Activated naive CD4-positive, alpha-beta T cell (primary cell): ENCODE data around the gene SDHC.
"Not testable (repeated sequence)": the region's sequence is repeated elsewhere in the genome, so short reads cannot be mapped to it uniquely, and the experiment has no call there.

Source experiments
- DNase-seq, 4 experiments: peaks; one replicate each; lab custom pipeline; 2025; lab: John Stamatoyannopoulos, UW

Gene SDHC

DNA sequence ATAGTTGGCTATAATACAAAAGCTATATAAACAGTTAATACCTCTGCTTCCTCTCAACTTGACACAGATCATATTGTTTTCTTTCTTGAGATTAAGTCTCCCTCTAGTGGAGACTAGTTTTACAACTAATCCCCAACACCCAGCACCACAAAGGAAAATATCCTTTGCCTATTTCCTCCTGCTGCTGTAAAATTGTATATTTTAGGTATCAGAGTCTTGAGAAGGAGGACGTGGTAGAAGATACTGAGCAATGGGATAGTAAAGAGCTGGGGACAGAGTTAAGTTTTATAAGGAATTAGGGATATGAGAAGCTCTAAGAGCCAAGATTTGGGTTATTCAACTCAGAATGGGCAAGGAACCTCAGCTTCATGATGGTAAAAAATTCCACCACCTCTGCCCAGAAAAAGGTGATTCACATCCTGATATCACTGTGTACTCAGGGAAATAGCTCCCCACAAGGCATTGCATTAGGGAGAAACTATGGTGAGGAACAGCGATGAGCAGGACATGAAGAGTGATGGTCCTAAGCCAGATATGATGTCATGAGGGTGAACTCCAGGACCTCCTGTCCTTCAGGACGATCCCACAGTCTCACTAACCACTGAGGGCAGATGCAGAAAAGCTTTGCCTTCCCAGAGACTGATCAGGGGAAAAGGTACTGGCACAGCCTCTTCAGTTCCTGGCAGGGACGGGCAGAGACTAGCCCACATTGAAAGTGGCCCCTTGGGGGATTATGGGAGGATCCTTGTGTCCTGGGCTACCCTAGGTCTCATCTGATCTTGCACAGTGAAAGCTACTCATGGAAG lies 68.2 kb downstream of the SDHC start:
- DNase-seq = no peak

DNA sequence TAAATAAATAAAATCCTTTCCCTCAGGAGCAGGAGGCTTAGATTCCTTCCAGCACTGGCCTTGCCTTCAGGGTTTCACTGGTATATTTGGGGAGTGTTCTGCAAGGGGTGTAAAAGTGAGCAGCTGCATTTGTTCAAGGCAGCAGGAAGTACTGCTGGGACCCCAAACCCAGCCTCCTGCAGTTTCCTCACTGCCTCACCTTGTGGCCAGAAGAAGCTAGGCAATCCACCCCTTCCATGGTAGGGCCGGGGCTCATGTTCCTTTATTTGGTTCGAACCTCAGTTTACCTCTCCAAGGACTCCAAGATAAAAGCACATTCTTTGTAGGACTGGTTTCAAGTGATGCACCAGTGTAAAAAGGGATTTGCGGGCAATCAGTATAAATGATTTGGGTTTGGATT lies 74.5 kb downstream of the SDHC start:
- DNase-seq = no peak

GRCh38 chr1:161389158-161389557 lies 75.0 kb downstream of the SDHC start:
- DNase-seq = not testable (repeated sequence)

DNA sequence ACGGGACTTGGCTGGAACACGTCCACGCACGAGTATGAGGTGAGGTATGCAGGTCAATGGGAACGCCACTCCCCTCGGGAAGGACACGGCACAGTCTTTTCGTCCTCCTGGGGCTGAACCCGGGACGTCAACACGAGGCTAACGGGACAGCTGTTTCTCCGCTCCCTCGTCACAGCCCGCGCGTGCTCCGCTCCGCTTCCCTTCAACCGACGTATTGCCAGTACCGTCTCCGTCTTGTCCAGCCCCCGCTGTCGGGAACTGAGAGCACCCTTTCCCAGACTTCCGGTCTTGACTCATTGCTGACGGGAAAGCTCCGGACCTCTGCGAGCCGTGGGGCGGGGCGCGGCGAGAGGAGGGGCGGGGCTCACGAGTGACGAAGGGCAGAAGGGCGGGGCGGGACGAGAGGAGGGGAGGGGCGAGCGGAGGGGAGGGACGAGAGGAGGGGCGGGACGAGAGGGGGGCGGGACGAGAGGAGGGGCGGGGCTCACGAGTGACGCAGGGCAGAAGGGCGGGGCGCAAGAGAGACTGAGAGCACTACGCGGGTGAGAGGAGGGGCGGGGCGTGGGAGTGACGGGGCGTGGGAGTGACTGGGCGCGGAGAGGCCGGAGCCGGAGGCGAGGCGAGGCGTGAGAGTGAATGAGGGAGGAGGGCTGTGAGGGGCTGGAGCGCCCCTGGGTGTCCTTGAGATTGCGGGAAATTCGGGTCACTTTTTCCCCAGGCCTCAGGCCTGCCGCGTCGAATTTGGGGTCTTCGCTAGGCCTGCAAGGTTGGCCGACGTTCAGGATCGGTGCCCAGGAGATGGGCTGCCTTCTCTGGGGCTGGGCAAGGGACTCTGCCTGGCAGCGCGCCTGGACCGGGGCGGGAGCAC lies 75.7 kb downstream of the SDHC start:
- peak; percentile 84 to 95 (median 92) for DNase-seq

GRCh38 chr1:161390559-161390858 lies 76.3 kb downstream of the SDHC start:
- DNase-seq = no peak

- not testable (repeated sequence) for DNase-seq
Measured at GRCh38 chr1:161391136-161391535, 77.0 kb downstream of the SDHC start.

GRCh38 chr1:161391611-161392010 lies 77.4 kb downstream of the SDHC start:
- no peak for DNase-seq

- no peak for DNase-seq
Measured at GRCh38 chr1:161393151-161393550, 79.0 kb downstream of the SDHC start.

DNA sequence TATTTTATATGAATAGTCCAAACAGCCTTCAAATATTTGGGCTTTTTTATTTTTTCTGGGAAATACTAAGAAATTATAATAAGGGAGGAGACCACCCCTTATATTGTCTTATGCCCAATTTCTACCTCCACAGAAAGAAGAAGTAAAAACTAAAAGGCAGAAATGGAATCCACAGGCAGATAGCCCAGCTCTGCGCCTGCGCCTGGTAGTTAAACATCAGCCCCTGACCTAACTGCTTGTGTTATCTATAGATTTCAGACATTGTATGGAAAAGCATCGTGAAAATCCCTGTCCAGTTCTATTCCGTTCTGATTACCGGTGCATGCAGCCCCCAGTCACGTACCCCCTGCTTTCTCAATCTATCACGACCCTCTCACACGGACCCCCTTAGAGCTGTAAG lies 82.9 kb downstream of the SDHC start:
- DNase-seq = not testable (repeated sequence)

DNA sequence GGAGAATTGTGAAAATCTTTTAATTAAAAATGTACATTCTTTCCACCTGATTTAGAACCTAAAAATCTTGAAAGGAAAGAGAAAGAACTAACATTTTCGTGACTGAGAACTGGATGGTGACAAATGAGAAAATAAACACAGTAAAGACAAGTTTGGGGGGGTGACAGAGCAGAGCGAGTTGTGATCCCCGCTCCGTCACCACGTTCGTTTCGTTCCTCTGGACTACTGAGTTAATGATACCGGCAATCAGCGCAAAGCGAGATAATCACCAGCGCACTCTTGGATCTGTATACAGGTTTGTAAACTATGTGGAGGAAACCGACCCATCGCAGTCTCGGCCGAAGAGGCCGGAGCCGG lies 84.7 kb downstream of the SDHC start:
- no peak for DNase-seq

- DNase-seq = peak; percentile 85 to 93 (median 86)
Measured at GRCh38 chr1:161399257-161399998, 85.2 kb downstream of the SDHC start.

GRCh38 chr1:161402446-161402845 lies 88.3 kb downstream of the SDHC start:
- no peak for DNase-seq

DNA sequence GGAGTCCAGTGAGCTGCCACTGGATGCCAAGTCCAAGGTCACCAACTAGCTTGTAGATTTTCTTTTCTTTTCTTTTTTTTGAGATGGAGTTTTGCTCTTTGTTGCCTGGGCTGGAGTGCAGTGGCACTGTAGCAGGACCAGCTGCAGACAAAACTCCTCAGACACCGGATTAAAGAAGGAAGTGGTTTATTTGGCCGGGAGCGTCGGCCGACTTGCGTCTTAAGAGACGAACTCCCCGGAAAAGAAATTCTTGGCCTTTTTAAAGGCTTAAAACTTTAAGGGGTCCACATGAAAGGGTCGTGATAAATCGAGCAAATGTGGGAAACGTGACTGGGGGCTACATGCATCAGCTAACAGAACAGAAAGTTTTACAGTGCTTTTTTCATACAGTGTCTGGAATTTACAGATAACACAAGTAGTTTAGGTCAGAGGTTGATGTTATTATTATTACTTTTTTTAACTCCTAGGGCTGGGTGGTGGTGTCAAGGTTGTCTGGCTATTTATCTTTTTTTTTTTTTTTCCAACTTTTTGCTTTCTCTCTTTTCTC lies 89.9 kb downstream of the SDHC start:
- DNase-seq = no peak

- DNase-seq = not testable (repeated sequence)
Measured at GRCh38 chr1:161406551-161406950, 92.4 kb downstream of the SDHC start.

GRCh38 chr1:161407451-161407985 lies 93.3 kb downstream of the SDHC start:
- no peak for DNase-seq

GRCh38 chr1:161408429-161409052 lies 94.4 kb downstream of the SDHC start:
- no peak for DNase-seq

DNA sequence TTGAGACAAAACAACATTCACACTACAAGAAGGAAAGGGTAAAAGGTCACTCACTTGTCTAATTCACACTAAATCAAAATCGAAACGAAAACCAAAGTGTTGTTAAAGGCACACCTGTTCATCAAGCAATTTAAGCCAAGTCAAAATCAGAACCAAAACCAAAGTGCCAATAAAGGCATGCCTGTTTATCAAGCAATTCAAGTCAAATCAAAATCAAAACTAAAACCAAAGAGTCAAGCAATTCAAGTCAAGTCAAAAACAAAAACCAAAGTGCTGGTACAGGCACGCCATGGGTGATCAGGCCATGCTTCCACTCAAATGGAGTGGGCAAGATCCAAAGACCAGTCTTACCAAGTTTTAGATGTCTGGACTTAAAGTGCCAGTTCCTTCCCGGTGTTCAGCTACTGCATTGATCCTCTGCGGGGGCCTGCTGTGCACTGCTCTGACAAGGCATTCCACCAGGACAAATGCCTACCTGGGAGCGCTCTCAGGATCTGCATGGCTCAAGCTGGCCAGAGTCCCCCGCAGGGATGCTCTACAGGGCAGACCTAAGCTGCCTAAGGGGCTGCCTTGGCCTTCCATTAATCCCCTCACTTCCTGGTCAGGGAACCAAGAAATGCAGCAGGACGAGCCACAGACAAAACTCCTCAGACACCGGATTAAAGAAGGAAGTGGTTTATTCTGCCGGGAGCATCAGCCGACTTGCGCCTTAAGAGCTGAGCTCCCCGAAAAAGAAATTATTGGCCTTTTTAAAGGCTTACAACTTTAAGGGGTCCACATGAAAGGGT lies 95.9 kb downstream of the SDHC start:
- DNase-seq = not testable (repeated sequence)

DNA sequence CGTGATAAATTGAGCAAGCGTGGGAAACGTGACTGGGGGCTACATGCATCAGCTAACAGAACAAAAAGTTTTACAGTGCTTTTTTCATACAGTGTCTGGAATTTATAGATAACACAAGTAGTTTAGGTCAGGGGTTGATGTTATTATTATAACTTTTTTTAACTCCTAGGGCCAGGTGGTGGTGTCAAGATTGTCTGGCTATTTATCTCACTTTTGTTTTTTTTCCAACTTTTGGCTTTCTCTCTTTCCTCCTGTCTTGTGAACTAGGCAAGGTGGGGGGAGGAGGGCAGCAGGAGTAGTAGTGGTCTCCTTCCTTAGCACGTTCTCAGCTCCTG lies 96.4 kb downstream of the SDHC start:
- DNase-seq = not testable (repeated sequence)
